NCI-H748 (cell line): ENCODE measurements around the gene EZH1.

Source experiments
- DNase-seq: peaks from one replicate; lab custom pipeline; 2025; ENCODE audit not compliant: unreplicated experiment; lab: John Stamatoyannopoulos, UW

Gene EZH1

GRCh38 chr17:42744806-42745617, at the start of gene EZH1:
Gene EZH1, minus strand, starts transcription at chr17:42745040. Its CDS starts 16,099 bp downstream, at chr17:42728941.
- DNase-seq = peak; percentile 96

DNA sequence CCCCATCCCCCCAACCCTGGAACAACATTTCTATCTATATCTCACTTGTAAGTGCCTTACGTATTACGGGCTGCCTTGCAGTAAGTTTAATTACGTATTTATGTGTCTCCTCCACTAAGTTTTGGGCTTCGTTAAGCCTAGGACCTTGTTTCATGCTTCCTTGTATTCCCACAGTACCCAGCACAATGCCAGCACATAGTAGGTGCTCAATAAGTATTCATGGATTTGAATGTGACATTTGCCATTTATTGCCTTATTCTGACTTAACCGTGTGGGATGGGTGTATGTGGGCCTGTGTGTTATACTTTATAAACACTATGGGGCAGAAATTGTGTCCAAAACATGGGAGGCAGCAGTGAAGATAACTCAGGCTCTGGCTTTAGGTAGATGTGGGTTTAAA, 47.7 kb upstream of the EZH1 start:
- no peak for DNase-seq

DNA sequence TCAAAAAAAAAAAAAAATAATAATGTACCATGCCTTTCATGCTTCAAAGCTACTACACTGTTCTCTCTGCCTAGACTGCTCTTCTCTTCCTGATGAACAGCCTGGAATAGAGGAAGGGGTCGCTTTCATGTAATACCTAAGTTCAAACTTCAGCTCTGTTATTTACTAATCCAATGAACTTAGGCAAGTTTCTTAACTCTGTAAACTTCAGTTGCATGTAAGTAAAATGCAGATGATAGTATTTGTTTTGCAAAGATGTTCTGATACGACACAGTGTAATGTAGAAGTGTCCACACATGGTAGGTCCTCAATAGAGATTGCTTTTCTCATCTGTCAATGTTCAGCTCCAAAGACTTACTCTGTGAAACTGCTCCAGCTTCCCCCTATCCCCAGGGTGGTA, 47.1 kb upstream of the EZH1 start:
- DNase-seq = no peak

DNA sequence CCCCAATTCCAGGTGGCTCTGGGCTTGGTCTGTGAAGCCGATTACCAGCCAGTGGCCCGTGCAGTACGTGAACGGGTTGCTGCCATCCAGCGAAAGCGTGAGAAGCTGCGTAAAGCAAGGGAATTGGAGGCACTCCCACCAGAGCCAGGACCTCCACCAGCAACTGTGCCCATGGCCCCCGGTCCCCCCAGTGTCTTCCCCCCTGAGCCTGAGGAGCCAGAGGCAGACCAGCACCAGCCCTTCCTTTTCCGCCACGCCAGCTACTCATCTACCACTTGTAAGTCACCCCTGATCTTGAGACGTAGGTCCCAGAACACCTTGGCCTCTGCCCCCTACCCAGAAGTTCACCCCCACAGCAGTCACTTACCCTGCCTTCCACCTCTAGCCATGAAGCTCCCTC, 42.4 kb upstream of the EZH1 start:
- no peak for DNase-seq

- no peak for DNase-seq
These were observed 40.2 kb upstream of the EZH1 start for GRCh38 chr17:42784811-42785592.

DNA sequence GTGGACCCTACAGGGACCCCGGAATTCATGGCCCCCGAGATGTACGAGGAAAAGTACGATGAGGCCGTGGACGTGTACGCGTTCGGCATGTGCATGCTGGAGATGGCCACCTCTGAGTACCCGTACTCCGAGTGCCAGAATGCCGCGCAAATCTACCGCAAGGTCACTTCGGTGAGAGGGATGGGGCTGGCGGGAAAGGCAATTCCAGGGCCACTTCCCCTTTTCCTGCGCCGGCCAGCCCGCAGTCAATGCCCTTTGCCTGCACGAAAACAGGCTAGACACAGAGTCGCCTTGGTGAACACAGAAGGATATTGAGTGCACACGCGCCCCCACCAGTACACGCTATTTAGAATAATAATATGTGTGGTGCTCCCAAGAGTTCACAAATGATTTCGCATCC, 39.6 kb upstream of the EZH1 start:
- DNase-seq = no peak

GRCh38 chr17:42783791-42784138, 38.9 kb upstream of the EZH1 start:
- DNase-seq = no peak

- DNase-seq = no peak
These were observed 38.4 kb upstream of the EZH1 start for GRCh38 chr17:42783062-42783790.

- DNase-seq = no peak
These were observed 37.6 kb upstream of the EZH1 start for GRCh38 chr17:42782166-42783061.

GRCh38 chr17:42781639-42782165, 36.9 kb upstream of the EZH1 start:
- DNase-seq = no peak

DNA sequence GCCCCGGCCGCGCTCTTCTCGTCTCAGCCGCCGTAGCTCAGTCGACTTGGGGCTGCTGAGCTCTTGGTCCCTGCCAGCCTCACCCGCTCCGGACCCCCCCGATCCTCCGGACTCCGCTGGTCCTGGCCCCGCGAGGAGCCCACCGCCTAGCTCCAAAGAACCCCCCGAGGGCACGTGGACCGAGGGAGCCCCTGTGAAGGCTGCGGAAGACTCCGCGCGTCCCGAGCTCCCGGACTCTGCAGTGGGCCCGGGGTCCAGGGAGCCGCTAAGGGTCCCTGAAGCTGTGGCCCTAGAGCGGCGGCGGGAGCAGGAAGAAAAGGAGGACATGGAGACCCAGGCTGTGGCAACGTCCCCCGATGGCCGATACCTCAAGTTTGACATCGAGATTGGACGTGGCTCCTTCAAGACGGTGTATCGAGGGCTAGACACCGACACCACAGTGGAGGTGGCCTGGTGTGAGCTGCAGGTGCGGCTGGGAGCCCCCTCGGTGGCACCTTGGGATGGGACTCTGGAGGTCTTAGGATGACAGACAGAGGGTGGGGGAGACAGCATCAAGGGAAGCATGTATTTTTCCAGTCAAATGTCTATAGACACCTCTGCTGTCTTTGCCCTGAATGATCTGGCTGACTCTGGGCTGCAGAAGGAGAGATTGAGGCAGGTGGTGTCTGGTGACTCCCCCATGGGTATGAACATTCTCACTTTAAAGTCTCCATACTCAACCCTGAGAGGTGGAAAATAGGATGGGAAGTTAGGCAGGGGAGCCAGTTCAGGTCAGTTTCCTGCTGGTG, 36.2 kb upstream of the EZH1 start:
- no peak for DNase-seq

DNA sequence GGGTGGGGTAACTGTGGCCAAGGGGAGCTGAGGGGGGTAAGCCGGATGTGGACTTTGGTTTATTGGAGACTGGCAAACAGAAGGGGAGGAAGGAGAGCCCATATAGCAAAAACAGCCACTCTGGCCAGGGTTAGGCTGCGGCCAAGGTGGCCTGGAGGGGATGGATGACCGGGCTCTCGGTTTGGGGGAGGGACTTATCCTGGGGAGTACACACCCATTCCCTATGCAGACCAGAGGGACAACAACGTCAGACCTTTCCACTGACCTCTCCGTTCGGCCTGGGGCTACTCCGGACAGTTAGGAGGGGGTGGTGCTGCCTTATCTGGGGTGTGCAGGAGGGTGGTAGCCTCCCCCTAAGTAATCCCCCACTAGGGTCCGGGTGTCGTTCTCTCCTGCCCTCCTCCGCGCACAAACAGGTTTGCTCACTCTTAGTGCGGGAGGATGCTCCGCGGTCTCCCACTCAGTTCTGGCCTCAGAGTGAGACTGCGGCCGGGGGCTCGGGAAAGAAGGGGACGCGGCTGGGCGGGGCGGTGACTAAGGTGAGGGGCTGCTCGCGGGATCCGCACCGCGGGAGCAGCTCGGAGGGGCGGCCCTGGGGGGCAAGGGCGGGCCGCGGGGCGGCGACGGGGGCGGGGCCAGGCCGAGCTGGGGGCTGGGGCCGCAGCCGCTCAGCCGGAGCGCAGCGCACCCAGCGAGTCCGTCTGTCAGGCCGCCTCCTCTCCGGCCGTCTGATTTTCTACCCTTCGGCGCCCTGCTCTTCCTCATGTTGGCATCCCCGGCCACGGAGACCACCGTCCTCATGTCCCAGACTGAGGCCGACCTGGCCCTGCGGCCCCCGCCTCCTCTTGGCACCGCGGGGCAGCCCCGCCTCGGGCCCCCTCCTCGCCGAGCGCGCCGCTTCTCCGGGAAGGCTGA, 35.4 kb upstream of the EZH1 start, which contains the start of gene WNK4:
Gene WNK4 (plus strand): TSS at position 675 of the 915 bp plus-strand sequence. CDS start 89 bp downstream, at position 764.
- peak; percentile 53 for DNase-seq

- no peak for DNase-seq
These were observed 34.6 kb upstream of the EZH1 start for GRCh38 chr17:42779304-42779935.

DNA sequence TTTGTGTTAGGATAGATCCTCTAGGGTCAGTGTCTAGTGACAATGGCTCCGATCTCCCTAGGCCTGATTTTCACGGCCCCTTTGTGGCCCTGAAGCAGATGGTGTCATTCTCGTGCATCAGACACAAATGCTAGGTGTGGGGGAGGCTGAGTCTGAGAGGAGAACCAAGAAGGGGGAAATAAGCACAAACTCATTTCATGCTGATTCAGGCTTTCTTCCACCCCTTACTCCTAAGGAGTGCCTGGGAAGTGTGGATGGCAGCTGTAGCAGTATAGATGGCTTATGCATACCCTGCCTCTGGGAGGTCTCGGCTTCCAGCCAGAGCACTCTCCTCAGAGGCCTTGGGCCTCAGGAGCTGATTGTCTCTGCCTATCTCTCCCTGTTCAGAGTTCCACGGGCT, 33.7 kb upstream of the EZH1 start:
- DNase-seq = no peak

DNA sequence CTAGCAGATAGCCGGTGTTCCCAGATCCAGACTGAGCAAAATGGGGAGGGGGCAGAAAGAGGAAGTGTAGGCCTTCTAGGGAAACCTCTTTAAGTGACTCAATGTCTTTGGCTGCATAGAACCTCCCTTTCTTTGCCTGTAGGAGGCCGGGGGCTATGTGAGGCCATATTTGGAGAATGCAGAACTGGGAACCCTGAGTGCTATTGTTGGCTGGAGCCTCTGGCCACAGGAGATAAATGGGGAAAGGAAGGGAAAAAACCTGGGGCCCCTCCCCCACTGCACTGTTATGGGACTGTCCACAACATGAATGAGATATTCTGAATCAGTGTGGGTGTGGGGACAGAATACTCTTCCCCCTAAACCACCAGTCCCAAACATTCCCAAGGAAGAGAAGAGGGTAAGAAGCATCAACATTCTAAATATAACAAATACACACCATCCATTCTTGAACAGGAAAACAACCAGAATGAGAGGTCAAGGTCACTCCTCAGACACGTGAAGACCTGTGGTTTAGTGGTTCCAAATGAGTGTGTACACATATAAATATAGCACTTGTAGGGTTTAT, 30.8 kb upstream of the EZH1 start:
- DNase-seq = no peak

- no peak for DNase-seq
These were observed 29.4 kb upstream of the EZH1 start for GRCh38 chr17:42774066-42774745.
